Natural killer cell (primary cell): ENCODE measurements around the gene CACNA2D2. TPM values are rescaled to one million over a fixed set of nuclear protein-coding genes. Genes with fewer than 3 reads are reported as not detected.

ENCODE experiments used
- ATAC-seq, 3 donors: fragments of 150-1000 bp in 2 of 3; fragments of 200-7000 bp in 1 of 3; cut with Tn5 transposase; 1 replicate in 1 of 3; 2 replicates in 2 of 3; pipeline ENCODE4 v1.10.0; 2021; ENCODE audit warnings: mild to moderate bottlenecking in 2 of 3, moderate library complexity in 2 of 3
- DNase-seq, 2 donors: peaks; one replicate each; pipeline versions ENCODE4 v3.0.0 to v3.0.0-alpha.2; 2013 to 2021; ENCODE audit warnings: mixed read lengths in 1 of 2
- H3K27ac ChIP-seq: one replicate; pipeline ENCODE4 v1.5.1; 2013; ENCODE audit warnings: mild to moderate bottlenecking, low read length
- H3K27me3 ChIP-seq: one replicate; pipeline ENCODE4 v1.6.1; 2013; ENCODE audit warnings: low read length; ENCODE audit not compliant: control insufficient read depth, insufficient read depth
- H3K36me3 ChIP-seq: one replicate; pipeline ENCODE4 v1.6.1; 2013; ENCODE audit warnings: low read length; ENCODE audit not compliant: control insufficient read depth, insufficient read depth
- H3K4me1 ChIP-seq: one replicate; pipeline ENCODE4 v1.6.1; 2013; ENCODE audit warnings: low read length; ENCODE audit not compliant: control insufficient read depth, insufficient read depth
- H3K4me3 ChIP-seq: one replicate; pipeline ENCODE4 v1.5.1; 2013; ENCODE audit warnings: low read length
- H3K9me3 ChIP-seq: one replicate; pipeline ENCODE4 v1.6.1; 2013; ENCODE audit warnings: low read length; ENCODE audit not compliant: control insufficient read depth, insufficient read depth
- H3K27ac Mint-ChIP-seq, 2 donors: one replicate each; pipeline ENCODE4 v1.8.0; 2022; ENCODE audit warnings: mild to moderate bottlenecking in 2 of 2, mixed read lengths in 2 of 2, moderate library complexity in 1 of 2
- H3K27me3 Mint-ChIP-seq, 2 donors: one replicate each; pipeline ENCODE4 v1.8.0; 2022; ENCODE audit warnings: low read depth in 2 of 2, mixed read lengths in 2 of 2
- H3K36me3 Mint-ChIP-seq: one replicate; pipeline ENCODE4 v1.8.0; 2022; ENCODE audit warnings: mixed read lengths
- H3K4me1 Mint-ChIP-seq, 2 donors: one replicate each; pipeline ENCODE4 v1.8.0; 2022; ENCODE audit warnings: mixed read lengths in 2 of 2
- H3K4me3 Mint-ChIP-seq: one replicate; pipeline ENCODE4 v1.8.0; 2022; ENCODE audit warnings: mild to moderate bottlenecking, moderate library complexity, mixed read lengths
- H3K9me3 Mint-ChIP-seq, 2 donors: one replicate each; pipeline ENCODE4 v1.8.0; 2022; ENCODE audit warnings: mixed read lengths in 2 of 2
- WGBS: methylation state at CpG from one replicate; pipeline ENCODE4 v1.1.7; 2013; ENCODE audit warnings: missing lambda C conversion rate; ENCODE audit not compliant: insufficient coverage; 5-methylcytosine and 5-hydroxymethylcytosine counted together
- intact Hi-C: fragments of 100-400 bp; cut with micrococcal nuclease; formaldehyde crosslinking; loops from one replicate; pipeline ENCODE4 v1.14.2; 2022
- total RNA-seq, 4 donors: library from RNA; stranded (reverse); fragments of 120-200 nt in 1 of 4; gene quantifications; one replicate each; pipeline versions ENCODE4 v1.2.3 to v1.2.4, GENCODE V29; 2013 to 2022
- TF ChIP-seq, protein P1 (sequence below): fragments of 200-600 bp; IDR thresholded peaks from one replicate; pipeline ENCODE4 v1.8.0; 2022; ENCODE audit warnings: antibody characterized with exemption

CACNA2D2 gene
- total RNA-seq, 3 donors from 2014 or later (not counting 1 experiment from before 2014, with no cell fraction given): 36.5 to 56.4 (median 43.8) TPM

DNA sequence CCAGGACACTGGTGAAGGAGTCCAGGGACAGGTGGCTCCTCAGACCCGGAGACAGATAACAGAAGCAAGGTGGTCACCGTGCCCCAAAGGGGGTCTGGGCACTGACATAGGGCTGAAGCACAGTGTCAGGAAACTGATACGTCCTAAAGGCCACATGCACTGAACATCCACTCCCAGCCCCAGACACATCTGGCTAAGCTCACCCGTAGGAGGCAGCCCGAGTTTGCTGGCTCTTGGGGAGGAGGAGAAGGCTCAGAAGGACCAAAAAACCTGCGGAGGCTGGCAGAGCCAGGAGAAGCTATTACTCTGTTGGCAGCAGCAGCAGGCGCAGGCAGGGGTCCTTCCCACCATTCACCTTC is 1.2 kb downstream of the CACNA2D2 start:
- H3K9me3 Mint-ChIP-seq: no peaks in the 10 kb centered on the region
- no peaks in the 10 kb centered on the region for H3K9me3 ChIP-seq
- H3K36me3 Mint-ChIP-seq: no peaks in the 10 kb centered on the region
- H3K4me3 ChIP-seq: peak overlapping the region; percentile 52
- H3K4me3 Mint-ChIP-seq: peak overlapping the region; percentile 84
- TF ChIP-seq, protein P1, sequence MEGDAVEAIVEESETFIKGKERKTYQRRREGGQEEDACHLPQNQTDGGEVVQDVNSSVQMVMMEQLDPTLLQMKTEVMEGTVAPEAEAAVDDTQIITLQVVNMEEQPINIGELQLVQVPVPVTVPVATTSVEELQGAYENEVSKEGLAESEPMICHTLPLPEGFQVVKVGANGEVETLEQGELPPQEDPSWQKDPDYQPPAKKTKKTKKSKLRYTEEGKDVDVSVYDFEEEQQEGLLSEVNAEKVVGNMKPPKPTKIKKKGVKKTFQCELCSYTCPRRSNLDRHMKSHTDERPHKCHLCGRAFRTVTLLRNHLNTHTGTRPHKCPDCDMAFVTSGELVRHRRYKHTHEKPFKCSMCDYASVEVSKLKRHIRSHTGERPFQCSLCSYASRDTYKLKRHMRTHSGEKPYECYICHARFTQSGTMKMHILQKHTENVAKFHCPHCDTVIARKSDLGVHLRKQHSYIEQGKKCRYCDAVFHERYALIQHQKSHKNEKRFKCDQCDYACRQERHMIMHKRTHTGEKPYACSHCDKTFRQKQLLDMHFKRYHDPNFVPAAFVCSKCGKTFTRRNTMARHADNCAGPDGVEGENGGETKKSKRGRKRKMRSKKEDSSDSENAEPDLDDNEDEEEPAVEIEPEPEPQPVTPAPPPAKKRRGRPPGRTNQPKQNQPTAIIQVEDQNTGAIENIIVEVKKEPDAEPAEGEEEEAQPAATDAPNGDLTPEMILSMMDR: no peak
- H3K27ac ChIP-seq: no peak overlapping the region
- no peaks in the 10 kb centered on the region for H3K36me3 ChIP-seq
- whole genome bisulfite sequencing: 39% methylated on average over 7 of the region's 7 CpGs
- no peaks in the 10 kb centered on the region for H3K27me3 ChIP-seq
- peak overlapping the region in 1 of 2 donors; percentile 71 for H3K27ac Mint-ChIP-seq
- H3K27me3 Mint-ChIP-seq: peaks cover 0 to 2% of the 10 kb centered on the region in 2 donors
- intact Hi-C loops: loop anchor here (5.0 kb wide), 1 partner anchor 65 kb away; no protein-coding TSS in a partner anchor
- peaks cover 19% of the 10 kb centered on the region for H3K4me1 ChIP-seq
- DNase-seq: no peak
- H3K4me1 Mint-ChIP-seq: peaks cover 25 to 55% of the 10 kb centered on the region in 2 donors
- no peak for ATAC-seq

DNA sequence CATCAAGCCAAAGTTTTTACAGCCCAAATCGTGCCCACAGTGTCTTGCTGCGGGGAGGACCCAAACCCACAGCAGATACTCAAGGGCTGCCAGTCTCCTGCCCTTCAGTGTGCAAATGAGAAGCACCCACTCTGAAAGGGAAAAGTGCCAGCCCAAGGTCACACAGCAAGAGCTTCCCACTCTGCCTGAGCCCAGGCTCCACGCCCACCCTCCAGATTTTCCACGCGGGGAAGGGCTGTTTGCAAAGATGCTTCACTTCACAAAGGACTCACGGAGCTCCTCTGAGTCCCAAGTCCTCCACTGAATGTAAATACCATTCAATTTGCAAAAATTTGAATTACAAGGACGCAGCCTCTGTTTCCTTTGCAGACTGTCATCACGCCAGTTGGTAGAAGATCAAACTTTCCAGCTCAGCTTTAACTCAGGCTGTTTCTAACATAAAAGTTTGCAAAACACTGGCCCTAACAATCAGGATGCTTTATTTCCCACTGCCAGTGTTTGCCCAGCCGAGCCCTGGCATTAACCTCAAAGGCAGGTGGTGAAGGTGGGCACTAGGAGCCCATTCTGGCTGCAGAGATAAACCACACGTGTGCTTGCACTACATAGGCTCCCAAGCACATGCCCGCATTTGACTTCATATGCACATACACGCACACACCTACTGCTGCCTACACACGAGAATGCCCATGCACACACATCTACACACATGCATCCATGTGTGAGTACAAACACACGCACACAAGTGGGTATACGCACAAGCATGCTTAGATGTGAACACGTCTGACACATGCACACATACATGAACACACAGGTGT is 7.6 kb downstream of the CACNA2D2 start:
- intact Hi-C loops: no loop called here
- H3K4me3 ChIP-seq: no peak overlapping the region
- TF ChIP-seq, protein P1: no peak
- H3K4me1 Mint-ChIP-seq: peaks cover 38 to 82% of the 10 kb centered on the region in 2 donors
- ATAC-seq (no peak), DNase-seq (no peak)
- no peaks in the 10 kb centered on the region for H3K9me3 ChIP-seq
- WGBS: 89% methylated on average over 16 of the region's 16 CpGs
- no peaks in the 10 kb centered on the region for H3K36me3 ChIP-seq
- peaks cover 14% of the 10 kb centered on the region for H3K4me1 ChIP-seq
- H3K27ac Mint-ChIP-seq: peak overlapping the region in 1 of 2 donors; percentile 56
- H3K4me3 Mint-ChIP-seq: no peak overlapping the region
- no peaks in the 10 kb centered on the region for H3K36me3 Mint-ChIP-seq
- H3K27me3 ChIP-seq: no peaks in the 10 kb centered on the region
- no peak overlapping the region for H3K27ac ChIP-seq
- H3K9me3 Mint-ChIP-seq: no peaks in the 10 kb centered on the region
- H3K27me3 Mint-ChIP-seq: no peaks in the 10 kb centered on the region

DNA sequence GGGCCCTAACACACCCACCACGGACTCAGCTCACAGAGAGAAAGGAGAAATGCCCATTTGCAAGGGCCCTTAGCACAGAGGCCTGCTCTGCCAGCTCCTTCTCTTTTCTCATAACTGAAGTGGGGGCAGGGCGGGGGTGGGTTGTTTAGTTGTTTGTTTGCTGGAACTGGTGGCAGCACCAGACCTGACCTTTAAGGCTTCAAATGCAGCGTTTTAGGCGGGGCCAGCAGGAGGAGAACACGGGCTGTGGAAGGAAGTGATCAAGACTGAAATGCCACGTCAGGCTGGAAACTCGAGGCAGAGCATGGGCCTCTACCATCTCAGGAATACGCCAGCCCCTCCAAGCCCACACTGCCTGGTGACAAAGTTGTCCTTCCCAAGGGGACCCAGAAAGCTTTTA is 9.3 kb downstream of the CACNA2D2 start:
- Mint-ChIP-seq H3K27ac (no peak overlapping the region), H3K36me3 (no peaks in the 10 kb centered on the region), H3K4me3 (no peak overlapping the region), H3K27me3 (no peaks in the 10 kb centered on the region), H3K4me1 (peaks cover 38 to 76% of the 10 kb centered on the region in 2 donors), H3K9me3 (no peaks in the 10 kb centered on the region)
- 72% methylated on average over 8 of the region's 8 CpGs for WGBS
- Histone ChIP-seq H3K9me3 (no peaks in the 10 kb centered on the region), H3K4me3 (no peak overlapping the region), H3K27ac (no peak overlapping the region), H3K4me1 (peaks cover 14% of the 10 kb centered on the region), H3K27me3 (no peaks in the 10 kb centered on the region), H3K36me3 (no peaks in the 10 kb centered on the region)
- ATAC-seq (no peak), DNase-seq (no peak)
- intact Hi-C loops: no loop called here
- TF ChIP-seq, protein P1: no peak
